CD4-positive, alpha-beta T cell treated with Interleukin-6 for 4 hours (primary cell): ENCODE data around the gene DIP2B.
A peak's percentile ranks its signal among the peaks of the same experiment; 100 is the strongest.
"Not testable (repeated sequence)": the region's sequence is repeated elsewhere in the genome, so short reads cannot be mapped to it uniquely, and the experiment has no call there.

Experiments
- DNase-seq: peaks from one replicate; pipeline ENCODE4 v3.0.0-alpha.2; 2020; ENCODE audit warnings: mixed read lengths

Gene DIP2B

GRCh38 chr12:50504798-50505674, at the start of gene DIP2B:
DIP2B (plus strand) TSS chr12:50504985; CDS start chr12:50505141, 156 bp downstream.
- peak; percentile 98 for DNase-seq

GRCh38 chr12:50458606-50459005, 46.2 kb upstream of the DIP2B start:
- no peak for DNase-seq

GRCh38 chr12:50467439-50467838, 37.3 kb upstream of the DIP2B start:
- no peak for DNase-seq

- no peak for DNase-seq
Observed at GRCh38 chr12:50477241-50477832, 27.4 kb upstream of the DIP2B start.

GRCh38 chr12:50482571-50482970, 22.2 kb upstream of the DIP2B start:
- DNase-seq: no peak

- DNase-seq: no peak
Observed at GRCh38 chr12:50483488-50483887, 21.3 kb upstream of the DIP2B start.

- no peak for DNase-seq
Observed at GRCh38 chr12:50488801-50489200, 16.0 kb upstream of the DIP2B start.

GRCh38 chr12:50498119-50498518, 6.7 kb upstream of the DIP2B start:
- DNase-seq: not testable (repeated sequence)

GRCh38 chr12:50505675-50506530, 1.1 kb downstream of the DIP2B start:
- DNase-seq: peak; percentile 28

- no peak for DNase-seq
Observed at GRCh38 chr12:50506753-50507473, 2.1 kb downstream of the DIP2B start.

GRCh38 chr12:50507474-50507838, 2.7 kb downstream of the DIP2B start:
- no peak for DNase-seq

- DNase-seq: peak; percentile 64
Observed at GRCh38 chr12:50507930-50508329, 3.1 kb downstream of the DIP2B start.

GRCh38 chr12:50508414-50508813, 3.6 kb downstream of the DIP2B start:
- no peak for DNase-seq

GRCh38 chr12:50508970-50509663, 4.3 kb downstream of the DIP2B start:
- DNase-seq: no peak

- peak; percentile 54 for DNase-seq
Observed at GRCh38 chr12:50514526-50515276, 9.9 kb downstream of the DIP2B start.

GRCh38 chr12:50515587-50515986, 10.8 kb downstream of the DIP2B start:
- no peak for DNase-seq

- no peak for DNase-seq
Observed at GRCh38 chr12:50517421-50518048, 12.8 kb downstream of the DIP2B start.

- DNase-seq: no peak
Observed at GRCh38 chr12:50518090-50518489, 13.3 kb downstream of the DIP2B start.

- no peak for DNase-seq
Observed at GRCh38 chr12:50519353-50519752, 14.6 kb downstream of the DIP2B start.

GRCh38 chr12:50520416-50521207, 15.8 kb downstream of the DIP2B start:
- no peak for DNase-seq
